Measurements from ENCODE around the gene CEP55.

DNA sequence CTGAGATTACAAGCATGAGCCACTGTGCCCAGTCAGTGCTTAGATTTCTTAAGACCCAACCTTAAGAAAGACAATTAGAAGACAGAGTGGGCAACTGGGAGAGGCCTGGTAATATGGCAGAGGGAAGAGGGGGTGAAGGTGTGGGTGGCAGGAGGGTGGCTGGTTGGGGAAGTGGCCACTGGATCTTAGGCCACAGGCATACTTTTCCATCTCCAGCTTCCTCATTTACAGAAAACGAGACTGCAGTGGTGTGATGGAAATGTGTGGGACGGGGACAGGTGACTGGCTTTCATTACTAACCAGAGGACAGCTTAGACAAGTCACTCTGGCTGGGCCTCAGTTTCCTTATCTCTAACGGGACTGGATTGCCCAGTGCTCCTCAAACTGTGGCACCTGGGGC lies 69.0 kb downstream of the CEP55 start:
- TF ChIP-seq, protein P1, sequence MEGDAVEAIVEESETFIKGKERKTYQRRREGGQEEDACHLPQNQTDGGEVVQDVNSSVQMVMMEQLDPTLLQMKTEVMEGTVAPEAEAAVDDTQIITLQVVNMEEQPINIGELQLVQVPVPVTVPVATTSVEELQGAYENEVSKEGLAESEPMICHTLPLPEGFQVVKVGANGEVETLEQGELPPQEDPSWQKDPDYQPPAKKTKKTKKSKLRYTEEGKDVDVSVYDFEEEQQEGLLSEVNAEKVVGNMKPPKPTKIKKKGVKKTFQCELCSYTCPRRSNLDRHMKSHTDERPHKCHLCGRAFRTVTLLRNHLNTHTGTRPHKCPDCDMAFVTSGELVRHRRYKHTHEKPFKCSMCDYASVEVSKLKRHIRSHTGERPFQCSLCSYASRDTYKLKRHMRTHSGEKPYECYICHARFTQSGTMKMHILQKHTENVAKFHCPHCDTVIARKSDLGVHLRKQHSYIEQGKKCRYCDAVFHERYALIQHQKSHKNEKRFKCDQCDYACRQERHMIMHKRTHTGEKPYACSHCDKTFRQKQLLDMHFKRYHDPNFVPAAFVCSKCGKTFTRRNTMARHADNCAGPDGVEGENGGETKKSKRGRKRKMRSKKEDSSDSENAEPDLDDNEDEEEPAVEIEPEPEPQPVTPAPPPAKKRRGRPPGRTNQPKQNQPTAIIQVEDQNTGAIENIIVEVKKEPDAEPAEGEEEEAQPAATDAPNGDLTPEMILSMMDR (IDR thresholded peaks at IDR 0.05; ENCODE audit: low read length) = no peak
- no peak for TF ChIP-seq EZH2 (IDR thresholded peaks at IDR 0.05; ENCODE audit: borderline replicate concordance, low read length)

Measured in OCI-LY1 (cell line).